GM18507 (cell line): ENCODE results near the gene VTI1A.
"Not testable (repeated sequence)": the region's sequence is repeated elsewhere in the genome, so short reads cannot be mapped to it uniquely, and the experiment has no call there.

ENCODE experiments used
- DNase-seq: peaks from one replicate; pipeline ENCODE4 v3.0.0; 2011; ENCODE audit warnings: low read depth; ENCODE audit not compliant: insufficient read length; ENCODE audit errors: extremely low spot score
- FAIRE-seq: peaks from 2 replicates; lab custom pipeline; 2011; peaks lifted over from hg19 to GRCh38; lab: Jason Lieb, UNC

Gene VTI1A

DNA sequence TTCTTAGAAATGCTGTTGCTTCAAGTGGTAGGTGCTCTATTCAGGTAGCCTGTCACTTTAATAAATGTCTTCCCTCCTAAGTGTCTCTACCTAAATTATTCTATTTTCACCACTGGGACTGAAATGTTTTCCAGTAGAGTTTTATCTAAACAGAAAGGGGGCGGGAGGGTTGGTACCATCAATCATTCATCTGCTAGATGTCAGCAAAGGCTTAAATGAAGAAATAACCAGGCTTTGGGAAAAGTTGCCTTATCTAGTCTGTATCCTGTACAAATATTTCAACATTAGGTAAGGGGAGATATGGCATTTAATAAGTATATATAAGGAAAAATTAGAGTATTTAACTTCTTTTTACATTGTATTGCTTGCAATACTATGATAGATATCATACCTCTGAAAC lies 51.8 kb downstream of the VTI1A start:
- FAIRE-seq (no peak), DNase-seq (no peak)

- FAIRE-seq, result not testable (repeated sequence)
Measured at GRCh38 chr10:112499985-112500384, 53.0 kb downstream of the VTI1A start.

DNA sequence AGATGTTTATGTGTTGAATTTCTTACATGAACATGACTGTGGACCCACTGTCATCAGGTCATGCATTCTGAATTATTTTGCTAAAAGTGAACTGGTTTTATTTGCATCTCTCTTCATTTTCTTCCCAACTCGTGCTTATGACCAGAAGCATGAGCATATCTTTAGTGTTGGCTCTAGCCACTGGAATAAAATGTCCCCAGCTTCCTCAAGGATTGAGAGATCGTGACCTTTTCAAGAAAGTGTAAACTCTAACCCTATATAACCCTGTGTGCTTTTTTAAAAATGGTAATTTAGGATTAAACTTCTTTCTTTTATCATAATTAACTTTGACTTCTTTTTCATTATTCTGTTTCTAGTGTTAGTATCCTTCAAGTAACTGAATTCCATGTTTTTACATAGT lies 55.5 kb downstream of the VTI1A start:
- FAIRE-seq (no peak), DNase-seq (no peak)

More at GRCh38 chr10:112499985-112500384, 53.0 kb downstream of the VTI1A start:
- not testable (repeated sequence) for DNase-seq

GRCh38 chr10:112503643-112504042 lies 56.6 kb downstream of the VTI1A start:
- no peak for FAIRE-seq

GRCh38 chr10:112507046-112507445 lies 60.0 kb downstream of the VTI1A start:
- FAIRE-seq, result no peak

More at GRCh38 chr10:112503643-112504042, 56.6 kb downstream of the VTI1A start:
- no peak for DNase-seq

DNA sequence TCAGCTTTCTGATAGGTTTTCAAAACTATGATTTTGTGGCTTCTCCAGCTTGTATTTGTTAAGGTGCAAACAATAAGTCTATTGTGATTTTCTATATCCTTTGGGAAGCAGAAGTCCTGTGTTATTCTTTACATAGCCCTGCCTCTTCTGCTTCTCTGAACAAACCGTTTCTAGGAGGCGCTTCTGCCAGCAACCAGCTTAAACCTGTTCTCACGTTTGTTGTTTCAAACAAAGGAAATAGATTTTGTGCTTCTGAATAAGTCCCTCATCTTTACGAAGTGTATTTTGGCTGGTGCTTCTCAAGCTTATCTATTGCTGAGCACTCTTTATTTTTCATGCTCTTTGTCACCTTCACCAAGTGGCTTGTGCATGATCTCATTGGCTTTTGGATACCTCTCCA lies 61.0 kb downstream of the VTI1A start:
- FAIRE-seq (no peak), DNase-seq (no peak)

More at GRCh38 chr10:112507046-112507445, 60.0 kb downstream of the VTI1A start:
- DNase-seq, result no peak

DNA sequence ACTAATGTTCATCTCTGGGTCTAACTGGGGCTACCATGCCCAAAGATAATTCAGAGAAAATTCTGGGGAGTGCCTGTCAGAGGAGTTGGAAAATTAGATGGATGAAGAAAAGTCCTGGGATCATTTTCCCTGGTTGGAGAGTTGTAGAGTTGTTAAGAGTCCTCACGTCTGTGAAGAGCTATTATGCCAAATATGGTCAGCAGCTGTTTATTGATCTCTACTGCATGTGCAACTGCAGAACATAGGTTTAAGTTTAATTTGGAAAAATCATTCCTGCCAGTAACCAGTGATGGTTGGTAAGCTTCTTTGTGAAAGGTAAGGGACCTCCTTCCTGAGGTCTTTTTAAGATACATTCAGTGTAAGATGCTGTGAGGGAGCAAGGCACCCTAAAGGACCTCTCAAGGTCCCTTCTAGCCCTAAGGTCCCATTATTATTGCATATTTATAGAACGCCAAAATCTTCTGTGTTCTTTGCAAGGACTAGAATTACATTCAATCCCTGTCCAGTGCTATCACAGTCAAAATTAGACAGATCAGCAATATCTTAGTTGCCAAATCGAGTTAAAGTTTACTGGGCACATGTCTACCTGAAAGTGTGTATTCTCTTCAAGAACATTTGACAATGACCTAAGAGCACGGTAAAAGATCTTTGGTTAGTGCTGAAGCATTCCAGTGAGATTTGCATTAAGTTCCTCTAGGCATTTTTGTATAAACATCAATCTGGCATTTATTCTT lies 62.7 kb downstream of the VTI1A start:
- DNase-seq (no peak), FAIRE-seq (no peak)

- FAIRE-seq (no peak), DNase-seq (no peak)
Measured at GRCh38 chr10:112510384-112510783, 63.4 kb downstream of the VTI1A start.

GRCh38 chr10:112512294-112512693 lies 65.3 kb downstream of the VTI1A start:
- no peak for FAIRE-seq
- no peak for DNase-seq

- no peak for FAIRE-seq
- DNase-seq, result no peak
Measured at GRCh38 chr10:112515126-112515525, 68.1 kb downstream of the VTI1A start.

DNA sequence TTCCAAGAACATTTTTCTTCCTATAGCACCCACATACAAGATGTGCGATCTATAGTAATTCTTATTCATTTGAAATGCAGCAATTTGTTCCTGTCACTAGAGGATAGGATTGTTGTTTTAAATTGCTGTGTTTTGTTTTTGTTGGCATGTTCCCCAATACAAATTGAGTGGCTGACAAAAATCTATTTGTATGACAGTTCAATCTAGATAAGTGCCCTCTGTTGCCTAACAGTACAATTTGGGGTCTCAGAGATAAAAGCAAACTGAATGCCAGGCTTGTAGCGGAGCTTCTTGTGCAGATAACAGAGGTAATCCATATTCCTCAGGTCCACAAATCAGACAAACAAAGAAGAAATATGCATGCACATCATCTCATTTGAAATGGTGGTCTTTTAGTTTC lies 68.8 kb downstream of the VTI1A start:
- FAIRE-seq (no peak), DNase-seq (no peak)

DNA sequence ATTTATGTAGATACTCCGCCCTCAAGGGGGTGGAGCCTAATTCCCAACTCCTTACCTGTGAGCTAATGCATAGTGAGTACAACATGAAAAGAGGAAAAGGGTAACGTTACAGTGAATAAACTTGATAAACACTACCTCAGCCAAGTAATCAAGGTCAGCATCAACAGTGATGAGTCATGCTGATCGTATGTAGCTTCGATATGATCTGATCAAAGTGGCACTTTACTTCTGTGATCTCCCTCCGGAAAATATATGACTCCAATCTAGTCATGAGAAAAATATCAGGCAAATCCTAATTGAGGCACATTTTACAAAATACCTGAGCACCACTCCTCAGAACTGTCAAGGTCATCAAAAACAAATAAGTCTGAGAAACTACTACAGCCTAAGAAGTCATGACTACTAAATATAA lies 70.4 kb downstream of the VTI1A start:
- peak; percentile 12 for FAIRE-seq

GRCh38 chr10:112519133-112519761 lies 72.2 kb downstream of the VTI1A start:
- FAIRE-seq (peak; percentile 15), DNase-seq (no peak)

More for the DNA sequence above, 70.4 kb downstream of the VTI1A start:
- DNase-seq, result no peak

- FAIRE-seq (no peak), DNase-seq (no peak)
Measured at GRCh38 chr10:112520914-112521313, 73.9 kb downstream of the VTI1A start.

DNA sequence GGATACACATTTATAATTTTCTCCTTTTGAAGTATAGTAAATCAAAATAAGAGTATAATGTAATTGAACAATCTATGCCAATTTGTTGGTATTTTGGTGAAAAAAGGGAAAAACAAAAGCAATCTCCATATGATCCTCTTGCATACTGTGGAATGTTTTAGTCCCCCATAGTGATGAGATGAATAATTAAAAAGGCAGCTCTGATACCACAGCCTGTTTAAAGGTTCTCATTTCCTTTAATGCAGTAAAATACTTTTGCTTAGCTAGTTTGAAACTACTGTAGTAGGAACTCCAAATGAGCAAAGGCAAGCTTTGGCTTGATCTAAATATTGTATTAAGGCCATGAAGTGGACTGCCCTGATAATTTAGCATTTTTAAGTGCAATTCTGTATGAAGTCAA lies 77.6 kb downstream of the VTI1A start:
- DNase-seq, result no peak
- FAIRE-seq, result no peak

GRCh38 chr10:112525200-112525599 lies 78.2 kb downstream of the VTI1A start:
- DNase-seq (no peak), FAIRE-seq (no peak)

- FAIRE-seq, result no peak
Measured at GRCh38 chr10:112526139-112526538, 79.1 kb downstream of the VTI1A start.

GRCh38 chr10:112526906-112527305 lies 79.9 kb downstream of the VTI1A start:
- no peak for DNase-seq
- FAIRE-seq, result no peak

More at GRCh38 chr10:112526139-112526538, 79.1 kb downstream of the VTI1A start:
- DNase-seq, result no peak

- DNase-seq (no peak), FAIRE-seq (no peak)
Measured at GRCh38 chr10:112528235-112528634, 81.2 kb downstream of the VTI1A start.

GRCh38 chr10:112531421-112531820 lies 84.4 kb downstream of the VTI1A start:
- FAIRE-seq, result no peak
- no peak for DNase-seq

DNA sequence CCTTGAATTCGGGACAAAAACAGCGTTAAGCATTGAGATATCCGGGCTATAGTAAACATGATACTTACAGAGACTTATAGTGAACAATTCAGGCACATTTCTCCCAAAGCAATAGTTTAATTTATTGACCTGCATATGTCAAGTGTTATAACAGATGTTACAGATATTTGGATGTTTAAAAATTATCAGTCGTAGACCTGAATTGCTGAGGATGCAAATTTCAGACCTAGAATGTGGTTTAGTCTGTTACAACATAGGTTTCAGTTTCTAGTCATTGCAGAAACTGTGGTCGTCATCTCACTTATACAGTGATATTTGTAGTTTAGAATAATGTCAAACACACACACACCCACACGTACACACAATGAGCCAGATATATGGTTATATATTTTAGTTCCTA lies 85.2 kb downstream of the VTI1A start:
- DNase-seq, result peak; percentile 28
- FAIRE-seq, result peak; percentile 91
